ENCODE data around the gene TTC28.

Gene TTC28

GRCh38 chr22:28351476-28351875 is 328.2 kb downstream of the TTC28 start:
- DNase-seq (ENCODE audit: low spot score), result no peak

GRCh38 chr22:28348613-28349609 is 330.7 kb downstream of the TTC28 start:
- DNase-seq (ENCODE audit: low spot score), result no peak

GRCh38 chr22:28346308-28346707 is 333.3 kb downstream of the TTC28 start:
- no peak for DNase-seq (ENCODE audit: low spot score)

GRCh38 chr22:28344918-28345703 is 334.5 kb downstream of the TTC28 start:
- DNase-seq (ENCODE audit: low spot score), result no peak

- no peak for DNase-seq (ENCODE audit: low spot score)
Measured at GRCh38 chr22:28341001-28341400, 338.6 kb downstream of the TTC28 start.

- DNase-seq (ENCODE audit: low spot score), result no peak
Measured at GRCh38 chr22:28333088-28333487, 346.6 kb downstream of the TTC28 start.

GRCh38 chr22:28332410-28332809 is 347.2 kb downstream of the TTC28 start:
- no peak for DNase-seq (ENCODE audit: low spot score)

- DNase-seq (ENCODE audit: low spot score), result no peak
Measured at GRCh38 chr22:28331695-28332094, 347.9 kb downstream of the TTC28 start.

- no peak for DNase-seq (ENCODE audit: low spot score)
Measured at GRCh38 chr22:28329186-28330073, 350.2 kb downstream of the TTC28 start.

GRCh38 chr22:28328756-28329155 is 350.9 kb downstream of the TTC28 start:
- DNase-seq (ENCODE audit: low spot score), result no peak

- DNase-seq (ENCODE audit: low spot score), result no peak
Measured at GRCh38 chr22:28316014-28316413, 363.6 kb downstream of the TTC28 start.

- DNase-seq (ENCODE audit: low spot score), result no peak
Measured at GRCh38 chr22:28314959-28315358, 364.7 kb downstream of the TTC28 start.

GRCh38 chr22:28310299-28310698 is 369.3 kb downstream of the TTC28 start:
- no peak for DNase-seq (ENCODE audit: low spot score)

GRCh38 chr22:28299753-28300152 is 379.9 kb downstream of the TTC28 start:
- no peak for DNase-seq (ENCODE audit: low spot score)

GRCh38 chr22:28299309-28299708 is 380.3 kb downstream of the TTC28 start:
- no peak for DNase-seq (ENCODE audit: low spot score)

GRCh38 chr22:28297504-28297903 is 382.1 kb downstream of the TTC28 start:
- no peak for DNase-seq (ENCODE audit: low spot score)

GRCh38 chr22:28296452-28296851 is 383.2 kb downstream of the TTC28 start:
- DNase-seq (ENCODE audit: low spot score), result peak; percentile 9

GRCh38 chr22:28283068-28283654 is 396.5 kb downstream of the TTC28 start:
- DNase-seq (ENCODE audit: low spot score), result no peak

GRCh38 chr22:28282405-28283067 is 397.1 kb downstream of the TTC28 start:
- DNase-seq (ENCODE audit: low spot score), result no peak

- no peak for DNase-seq (ENCODE audit: low spot score)
Measured at GRCh38 chr22:28279888-28280287, 399.8 kb downstream of the TTC28 start.

- DNase-seq (ENCODE audit: low spot score), result no peak
Measured at GRCh38 chr22:28269277-28269676, 410.4 kb downstream of the TTC28 start.

Measured in HuH-7 (cell line).